KMS-11 (cell line): ENCODE measurements around the gene STAMBPL1.

Experiments used
- H2AFZ ChIP-seq: fragments of 200-600 bp; sonication (generic); 2 replicates; pipeline ENCODE4 v1.6.1; 2016; ENCODE audit warnings: antibody characterized with exemption, mixed run types, low read depth
- H3K27ac ChIP-seq: fragments of 200-600 bp; sonication (generic); 2 replicates; pipeline ENCODE4 v1.6.1; 2016; ENCODE audit warnings: mild to moderate bottlenecking, mixed run types
- H3K27me3 ChIP-seq: fragments of 200-600 bp; sonication (generic); 2 replicates; pipeline ENCODE4 v1.6.1; 2017; ENCODE audit warnings: mild to moderate bottlenecking, low read depth, mixed run types, moderate library complexity; ENCODE audit not compliant: insufficient read depth
- H3K36me3 ChIP-seq: fragments of 200-600 bp; sonication (generic); 2 replicates; pipeline ENCODE4 v1.6.1; 2017; ENCODE audit warnings: mild to moderate bottlenecking, mixed run types; ENCODE audit not compliant: insufficient read depth
- H3K4me1 ChIP-seq: fragments of 200-600 bp; sonication (generic); 2 replicates; pipeline ENCODE4 v1.6.1; 2016; ENCODE audit warnings: mild to moderate bottlenecking, low read depth, mixed run types; ENCODE audit not compliant: poor library complexity, severe bottlenecking
- H3K4me2 ChIP-seq: fragments of 200-600 bp; sonication (generic); 2 replicates; pipeline ENCODE4 v1.7.0; 2016; ENCODE audit warnings: mild to moderate bottlenecking, mixed run types
- H3K4me3 ChIP-seq: fragments of 200-600 bp; sonication (generic); IDR thresholded peaks from 2 replicates; pipeline ENCODE4 v1.6.1; 2017; ENCODE audit warnings: low read depth, low read length, mixed read lengths; ENCODE audit not compliant: insufficient read depth
- H3K79me2 ChIP-seq: fragments of 200-600 bp; sonication (generic); 2 replicates; pipeline ENCODE4 v1.6.1; 2016; ENCODE audit warnings: low read depth, mixed run types; ENCODE audit not compliant: insufficient read depth
- H3K9ac ChIP-seq: fragments of 200-600 bp; sonication (generic); 2 replicates; pipeline ENCODE4 v1.6.1; 2016; ENCODE audit warnings: mild to moderate bottlenecking, mixed run types
- H4K20me1 ChIP-seq: fragments of 200-600 bp; sonication (generic); 2 replicates; pipeline ENCODE4 v1.6.1; 2016; ENCODE audit warnings: mild to moderate bottlenecking, mixed run types; ENCODE audit not compliant: insufficient read depth
- CTCF ChIP-seq: fragments of 200-600 bp; sonication (generic); conservative IDR thresholded peaks from 2 replicates; pipeline ENCODE4 v1.6.1; 2017; ENCODE audit warnings: low read depth, mild to moderate bottlenecking, antibody characterized with exemption, low read length, moderate library complexity, mixed read lengths

Gene STAMBPL1

GRCh38 chr10:88971221-88972061, 91.4 kb downstream of the STAMBPL1 start:
- no peaks in the 10 kb centered on the region for H3K79me2 ChIP-seq
- H3K4me1 ChIP-seq = peaks cover 13% of the 10 kb centered on the region
- no peak overlapping the region for H3K4me3 ChIP-seq
- no peak for TF ChIP-seq CTCF
- no peak overlapping the region for H3K27ac ChIP-seq
- H3K9ac ChIP-seq = no peak overlapping the region
- no peaks in the 10 kb centered on the region for H4K20me1 ChIP-seq
- no peak overlapping the region for H2AFZ ChIP-seq
- H3K36me3 ChIP-seq = no peaks in the 10 kb centered on the region
- H3K4me2 ChIP-seq = no peak overlapping the region
- H3K27me3 ChIP-seq = no peaks in the 10 kb centered on the region
